Heart right ventricle (tissue), 16 donors: ENCODE measurements around the gene ZNF281. TPM values are rescaled to one million over a fixed set of nuclear protein-coding genes. Genes with fewer than 3 reads are reported as not detected.

ENCODE experiments used
- ATAC-seq, 8 donors: fragments of 200-7000 bp; cut with Tn5 transposase; one replicate each; pipeline ENCODE4 v1.9.1; 2020; ENCODE audit warnings: mild to moderate bottlenecking in 8 of 8, moderate library complexity in 8 of 8, moderate number of reproducible peaks in 1 of 8
- DNase-seq, 2 donors: peaks; one replicate each; pipeline ENCODE4 v3.0.0-alpha.2; 2020
- H3K27ac ChIP-seq, 10 donors: fragments of 200-600 bp; sonication (generic) in 2 of 10; one replicate each; pipeline versions ENCODE4 v1.5.0 to v1.8.0; 2020 to 2022; ENCODE audit warnings: mild to moderate bottlenecking in 3 of 10
- H3K27me3 ChIP-seq, 7 donors: fragments of 200-600 bp; one replicate each; pipeline ENCODE4 v1.8.0; 2021 to 2022; ENCODE audit warnings: mild to moderate bottlenecking in 2 of 7
- H3K36me3 ChIP-seq, 9 donors: fragments of 200-600 bp; sonication (generic) in 1 of 9; one replicate each; pipeline versions ENCODE4 v1.5.0 to v1.8.0; 2020 to 2022; ENCODE audit warnings: mild to moderate bottlenecking in 2 of 9
- H3K4me1 ChIP-seq, 9 donors: fragments of 200-600 bp; sonication (generic) in 1 of 9; one replicate each; pipeline versions ENCODE4 v1.5.0 to v1.8.0; 2020 to 2022; ENCODE audit warnings: mild to moderate bottlenecking in 4 of 9
- H3K4me3 ChIP-seq, 10 donors: fragments of 200-600 bp; sonication (generic) in 2 of 10; one replicate each; pipeline versions ENCODE4 v1.5.0 to v1.8.0; 2020 to 2022; ENCODE audit warnings: mild to moderate bottlenecking in 7 of 10, moderate library complexity in 2 of 10
- H3K9me3 ChIP-seq, 11 donors: fragments of 200-600 bp in 10 of 11; sonication (generic) in 2 of 11; one replicate each; pipeline versions ENCODE4 v1.5.0 to v1.8.0; 2013 to 2022; ENCODE audit warnings: mild to moderate bottlenecking in 2 of 11, control low read depth in 1 of 11, moderate library complexity in 1 of 11
- CTCF ChIP-seq, 9 donors: fragments of 200-600 bp; sonication (generic) in 2 of 9; IDR thresholded peaks; one replicate each; pipeline versions ENCODE4 v1.5.0 to v1.8.0; 2021 to 2022; ENCODE audit warnings: antibody characterized with exemption in 9 of 9, mild to moderate bottlenecking in 5 of 9, moderate library complexity in 1 of 9
- WGBS, 2 donors: extraction: QIAGEN DNeasy Blood & Tissue Kit; methylation state at CpG; one replicate each; pipeline ENCODE4 v1.1.7; 2013; ENCODE audit warnings: inconsistent platforms in 1 of 2; 5-methylcytosine and 5-hydroxymethylcytosine counted together
- intact Hi-C, 10 donors: fragments of 100-400 bp; cut with DNase I; formaldehyde crosslinking; loops; one replicate each; pipeline versions ENCODE4 v1.11.1 to v1.14.2; 2022
- polyA plus RNA-seq, 2 donors: library from polyadenylated mRNA; stranded (reverse); fragments of 200-250 nt; gene quantifications; one replicate each; pipeline ENCODE4 v1.2.3, GENCODE V29; 2013
- total RNA-seq, 10 donors: library from RNA; stranded (reverse); fragmentation: NEBNext Ultra II Directional in 3 of 10; extraction: Animal tissue kit (Norgen Biotek cat#: 25700) in 3 of 10; gene quantifications; one replicate each; pipeline versions ENCODE4 v1.2.1 to v1.2.4, GENCODE V29; 2021 to 2023
- donor health status: Arrhythmogenic right ventricular cardiomyopathy.
- donor health status: ischemic (EF 13 %, LVEDD 7.1; RV severe dilation, severe dysfunction).
- donor health status: healthy with polysubstance abuse.
- donor health status: DM: no; HTN: yes; CAD: no.
- donor health status: DM: no; HTN: no; CAD: no.
- donor health status: ischemic (EF 25% LVEDD 6.9; RV normal size, moderate dysfunction).
- donor health status: ischemic (EF 25% LVEDD 5.7; RV mildly dilated, moderate dysfunction).
- donor health status: healthy.
- donor health status: DM: yes; HTN: yes; CAD: no.
- donor health status: Ischemic cardiomyopathy.
- donor health status: ischemic (EF 35%, LVEDD 5.7; RV mildly dilated, moderate dysfunction).
- donor health status: nonischemic (EF 11% LVEDD 7.7; RV severe dilation, severe dysfunction).
- donor health status: DM: yes; HTN: yes; CAD: no.
- donor health status: PGD.
- donor health status: ischemic (EF 29% LVEDD 5.4; RV normal size, mild dysfunction).
- donor health status: nonischemic (EF 23%, LVEDD 6.1; RV moderate dilation, normal function).

The ZNF281 gene
- total and polyA plus RNA-seq, 12 donors, result 2.8 to 11.7 (median 8.8) TPM

DNA sequence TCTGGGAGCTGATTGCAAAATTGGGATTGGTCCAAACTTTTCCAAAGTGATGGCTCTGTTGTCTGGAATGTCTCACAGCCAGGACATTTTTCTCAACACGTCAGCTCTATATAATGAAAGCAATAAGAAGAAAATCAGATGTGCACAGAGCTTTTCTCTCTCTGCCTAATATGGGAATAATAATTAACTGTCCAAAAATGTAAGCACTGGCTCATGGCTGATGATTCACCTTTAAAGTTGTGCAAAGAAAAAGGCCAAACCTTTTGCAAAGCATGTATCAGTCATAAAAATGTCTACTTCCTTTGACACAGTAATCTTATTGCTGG lies 30.4 kb downstream of the ZNF281 start:
- no peaks in the 10 kb centered on the region for H3K9me3 ChIP-seq
- H3K4me3 ChIP-seq, result no peak overlapping the region
- no peaks in the 10 kb centered on the region for H3K27me3 ChIP-seq
- intact Hi-C loops, result no loop called here
- no peaks in the 10 kb centered on the region for H3K36me3 ChIP-seq
- peaks cover 0 to 6% (median 0%) of the 10 kb centered on the region in 9 donors for H3K4me1 ChIP-seq
- 21 to 24% methylated on average over 1 of the region's 1 CpG for WGBS, 2 donors
- ATAC-seq (no peak), DNase-seq (no peak)
- no peak for TF ChIP-seq CTCF (IDR thresholded peaks at IDR 0.05)
- no peak overlapping the region for H3K27ac ChIP-seq

- no peaks in the 10 kb centered on the region for H3K27me3 ChIP-seq
- no peaks in the 10 kb centered on the region for H3K36me3 ChIP-seq
- H3K27ac ChIP-seq, result no peak overlapping the region
- DNase-seq (no peak), ATAC-seq (no peak)
- no peak for TF ChIP-seq CTCF (IDR thresholded peaks at IDR 0.05)
- peaks cover 0 to 6% (median 0%) of the 10 kb centered on the region in 9 donors for H3K4me1 ChIP-seq
- no peak overlapping the region for H3K4me3 ChIP-seq
- H3K9me3 ChIP-seq, result no peaks in the 10 kb centered on the region
- intact Hi-C loops, result no loop called here
- WGBS, 2 donors, result 78 to 89% methylated on average over 1 of the region's 1 CpG
Observed at GRCh38 chr1:200378096-200378495, 31.7 kb downstream of the ZNF281 start.

DNA sequence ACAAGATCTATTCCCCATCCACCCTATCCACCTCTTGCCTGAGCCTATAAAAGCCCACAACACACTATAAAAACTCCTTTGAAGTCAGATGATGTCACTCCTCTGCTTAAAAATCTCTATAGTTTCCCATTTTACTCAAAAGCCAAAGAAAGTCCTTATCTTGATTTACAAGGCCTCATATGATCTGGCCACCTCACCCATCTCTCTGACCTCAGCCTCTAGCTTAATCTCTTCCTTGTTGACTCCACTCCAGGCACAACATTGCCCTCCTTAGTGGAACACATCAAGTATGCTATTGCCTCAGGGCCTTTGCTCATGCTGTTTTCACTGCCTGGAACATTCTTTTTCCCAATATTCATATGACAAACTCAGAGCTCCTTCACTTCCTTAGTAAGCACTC lies 33.3 kb downstream of the ZNF281 start:
- Histone ChIP-seq H3K9me3 (no peaks in the 10 kb centered on the region), H3K36me3 (no peaks in the 10 kb centered on the region), H3K27me3 (no peaks in the 10 kb centered on the region), H3K4me1 (peaks cover 0 to 9% (median 0%) of the 10 kb centered on the region in 9 donors), H3K4me3 (no peak overlapping the region), H3K27ac (no peak overlapping the region)
- TF ChIP-seq CTCF (IDR thresholded peaks at IDR 0.05), result no peak
- DNase-seq, result no peak
- intact Hi-C loops, result no loop called here
- ATAC-seq, result no peak

DNA sequence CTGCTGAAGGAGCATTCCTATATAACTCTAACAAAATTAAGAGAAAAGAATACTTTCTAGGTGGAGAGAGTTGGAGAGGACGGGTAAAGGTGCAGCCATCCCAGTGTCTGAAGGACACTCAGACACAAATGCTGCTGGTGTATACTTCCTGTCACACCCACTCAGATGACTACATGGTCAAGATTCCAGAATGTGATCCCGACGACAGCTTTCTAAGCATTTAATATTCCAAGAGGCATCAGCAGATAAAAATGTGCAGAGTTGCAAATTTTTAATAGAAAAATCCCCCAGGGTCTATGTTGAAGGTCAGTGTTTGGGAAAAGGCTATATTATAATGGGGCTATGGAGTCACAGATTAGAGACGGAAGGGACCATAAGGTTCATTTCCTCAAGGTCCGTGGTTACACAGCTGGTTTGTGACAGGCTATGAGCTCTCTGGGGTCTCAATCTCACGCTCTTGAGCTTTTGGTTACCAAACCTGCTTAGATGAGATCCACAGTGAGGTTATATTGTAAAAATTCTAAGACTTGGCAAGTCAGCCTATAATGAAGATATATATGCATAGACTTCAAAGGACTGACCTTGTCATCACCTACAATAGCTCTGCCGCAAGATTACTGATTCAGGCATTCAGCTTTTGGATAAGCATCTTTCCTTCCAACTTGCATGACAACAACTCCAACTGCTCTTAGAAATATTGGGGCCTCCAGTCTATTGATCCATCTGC lies 35.1 kb downstream of the ZNF281 start:
- DNase-seq (no peak), ATAC-seq (no peak)
- no peaks in the 10 kb centered on the region for H3K9me3 ChIP-seq
- no peak for TF ChIP-seq CTCF (IDR thresholded peaks at IDR 0.05)
- H3K4me3 ChIP-seq, result no peak overlapping the region
- H3K27me3 ChIP-seq, result no peaks in the 10 kb centered on the region
- H3K36me3 ChIP-seq, result no peaks in the 10 kb centered on the region
- no peak overlapping the region for H3K27ac ChIP-seq
- H3K4me1 ChIP-seq, result peaks cover 0 to 9% (median 0%) of the 10 kb centered on the region in 9 donors
- 47 to 52% methylated on average over 7 of the region's 7 CpGs for WGBS, 2 donors
- intact Hi-C loops, result no loop called here
